HG03354 (cell line): Measurements from ENCODE around the gene LEKR1.
A peak's percentile ranks its signal among the peaks of the same experiment; 100 is the strongest.

Experiments
- ATAC-seq: cut with Tn5 transposase; IDR thresholded peaks from one replicate; pipeline ENCODE4 v1.9.1; 2021; ENCODE audit warnings: mild to moderate bottlenecking; ENCODE audit not compliant: unreplicated experiment, poor library complexity, severe bottlenecking

Gene LEKR1

DNA sequence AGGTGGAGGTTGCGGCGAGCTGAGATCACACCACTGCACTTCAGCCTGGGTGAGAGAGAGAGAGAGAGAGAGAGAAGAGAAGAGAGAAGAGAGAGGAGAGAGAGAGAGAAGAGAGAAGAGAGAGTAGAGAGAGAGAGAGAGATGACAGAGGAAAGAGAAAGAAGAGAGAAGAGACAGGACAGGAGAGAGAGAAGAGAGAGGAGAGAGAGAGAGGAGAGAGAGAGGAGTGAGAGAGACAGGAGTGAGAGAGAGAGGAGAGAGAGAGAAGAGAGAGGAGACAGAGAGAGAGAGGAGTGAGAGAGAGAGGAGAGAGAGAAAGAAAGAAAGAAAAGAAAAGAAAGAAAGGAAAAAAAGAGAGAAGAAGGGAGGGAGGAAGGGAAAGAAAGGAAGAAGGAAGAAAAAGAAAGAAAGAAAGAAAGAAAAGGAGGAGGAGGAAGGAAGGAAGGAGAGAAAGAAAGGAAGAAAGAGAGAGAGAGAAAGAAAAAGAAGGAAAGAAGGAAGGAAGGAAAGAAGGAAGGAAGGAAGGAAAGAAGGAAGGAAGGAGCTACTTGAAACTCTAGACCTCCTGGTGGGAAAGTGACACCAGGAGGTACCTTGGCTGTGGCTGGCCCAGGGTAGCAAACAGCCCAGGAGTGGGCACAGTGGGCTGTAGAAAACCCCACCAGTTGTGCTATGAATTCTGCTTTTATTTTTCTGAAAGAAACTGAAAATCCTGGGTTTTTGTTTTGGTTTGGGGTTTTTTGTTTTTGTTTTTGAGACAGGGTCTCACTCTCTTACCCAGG is 245.8 kb downstream of the LEKR1 start:
- no peak for ATAC-seq

DNA sequence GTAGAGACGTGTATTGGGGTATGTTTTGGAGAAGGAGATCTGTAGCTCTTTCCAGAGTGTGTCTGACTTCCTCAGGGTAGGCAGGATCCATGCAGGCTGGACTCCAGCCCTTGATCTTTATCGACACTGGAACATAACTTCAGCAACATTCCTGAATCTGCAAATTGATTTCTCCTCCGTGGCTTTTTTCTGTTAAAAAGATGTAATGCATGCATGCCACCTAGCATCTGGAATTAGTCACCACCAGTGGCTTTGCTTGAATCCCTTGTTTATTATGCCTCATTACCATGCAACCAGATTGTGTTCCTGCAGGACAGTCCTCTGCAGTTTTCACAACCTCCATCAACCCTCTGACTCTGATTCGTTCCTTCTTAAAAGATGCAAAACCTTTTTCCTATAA is 247.7 kb downstream of the LEKR1 start:
- ATAC-seq, result no peak

DNA sequence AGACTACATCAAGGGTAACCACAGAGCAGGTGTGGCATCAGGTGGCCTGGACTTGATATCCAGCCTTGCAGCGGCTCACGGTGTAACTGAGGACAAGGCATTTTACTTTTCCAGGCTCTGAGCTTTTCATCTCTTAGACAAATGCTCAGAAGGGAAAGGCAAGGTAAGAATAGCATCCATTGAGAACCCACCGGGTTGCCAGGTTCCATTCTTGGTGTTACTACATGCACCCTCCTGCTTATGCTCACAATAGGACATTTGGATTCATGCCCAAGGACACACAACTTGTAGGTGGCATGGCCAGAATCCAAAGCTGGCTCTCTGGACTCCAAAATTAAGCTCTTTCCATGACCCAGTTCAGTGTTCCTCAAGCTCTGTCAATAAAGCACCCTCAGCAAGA is 248.3 kb downstream of the LEKR1 start:
- no peak for ATAC-seq

DNA sequence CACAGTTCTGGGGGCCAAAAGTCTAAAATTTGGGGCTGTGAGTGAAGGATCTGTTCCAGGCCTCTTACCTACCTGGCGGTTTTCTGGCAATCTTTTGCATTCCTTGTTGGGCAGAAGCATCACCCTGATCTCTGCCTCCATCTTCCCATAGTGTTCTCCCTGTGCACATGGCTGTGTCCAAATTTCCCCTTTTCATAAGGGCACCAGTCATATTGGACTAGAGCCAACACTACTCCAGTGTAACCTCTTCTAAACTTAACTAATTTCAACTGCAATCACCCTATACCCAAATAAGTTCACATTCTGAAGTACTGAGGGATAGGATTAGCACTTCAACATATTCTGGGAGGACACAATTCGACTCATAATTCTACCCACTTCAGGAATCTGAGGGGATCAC is 248.8 kb downstream of the LEKR1 start:
- no peak for ATAC-seq

DNA sequence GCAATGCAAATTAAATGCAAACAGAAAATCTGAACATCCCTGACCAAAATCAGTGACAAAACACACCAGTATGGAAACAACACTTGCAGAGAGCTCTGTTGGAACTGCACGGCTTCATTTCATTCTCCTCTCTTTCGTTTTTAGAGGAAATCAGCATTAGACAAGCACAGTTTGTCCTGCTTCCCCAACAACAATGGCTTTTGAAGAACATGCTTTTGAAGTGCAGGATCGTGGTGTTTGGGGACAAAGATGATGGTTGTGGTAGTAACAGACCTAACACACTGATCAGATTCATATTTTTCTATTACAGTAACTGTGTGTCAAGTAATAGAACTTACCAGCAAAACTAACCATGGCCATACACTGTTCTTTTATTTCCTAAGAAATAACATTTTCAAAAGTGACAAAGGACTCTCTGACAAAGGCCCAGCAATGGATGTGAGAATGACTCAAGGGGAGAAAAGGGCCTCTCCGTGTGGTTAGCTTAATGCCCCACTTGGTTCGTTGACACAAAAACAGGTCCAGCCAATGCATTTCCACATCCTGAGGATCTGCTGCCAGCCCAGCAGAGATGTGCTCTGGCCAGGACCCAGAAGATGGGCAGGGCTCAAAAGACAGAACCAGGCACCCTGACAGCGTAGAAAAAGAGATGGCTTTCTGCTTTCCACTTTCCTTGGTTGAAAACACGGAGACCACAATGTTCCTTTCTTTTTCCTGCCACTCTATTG is 249.7 kb downstream of the LEKR1 start:
- ATAC-seq, result no peak

DNA sequence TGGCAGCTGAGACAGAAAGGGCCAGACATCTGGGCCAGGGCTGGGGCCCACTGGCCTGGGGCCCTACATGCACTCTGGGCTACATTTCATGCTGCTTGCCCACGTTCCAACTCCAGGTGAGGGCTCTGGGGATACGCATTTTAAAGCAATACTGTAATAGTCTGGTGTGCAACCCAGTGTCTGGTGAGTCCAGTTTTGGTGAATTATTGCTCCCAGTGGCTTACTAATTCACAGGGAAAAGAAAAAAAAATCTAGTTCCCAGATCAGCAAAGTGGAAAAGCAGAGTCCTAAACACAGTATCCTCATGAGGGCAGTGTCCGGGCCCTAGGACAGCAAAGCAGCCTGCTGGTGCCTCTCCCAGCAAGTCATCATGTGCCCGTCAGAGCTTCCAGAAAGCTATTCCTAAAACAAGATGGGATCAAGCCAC is 251.4 kb downstream of the LEKR1 start:
- no peak for ATAC-seq

DNA sequence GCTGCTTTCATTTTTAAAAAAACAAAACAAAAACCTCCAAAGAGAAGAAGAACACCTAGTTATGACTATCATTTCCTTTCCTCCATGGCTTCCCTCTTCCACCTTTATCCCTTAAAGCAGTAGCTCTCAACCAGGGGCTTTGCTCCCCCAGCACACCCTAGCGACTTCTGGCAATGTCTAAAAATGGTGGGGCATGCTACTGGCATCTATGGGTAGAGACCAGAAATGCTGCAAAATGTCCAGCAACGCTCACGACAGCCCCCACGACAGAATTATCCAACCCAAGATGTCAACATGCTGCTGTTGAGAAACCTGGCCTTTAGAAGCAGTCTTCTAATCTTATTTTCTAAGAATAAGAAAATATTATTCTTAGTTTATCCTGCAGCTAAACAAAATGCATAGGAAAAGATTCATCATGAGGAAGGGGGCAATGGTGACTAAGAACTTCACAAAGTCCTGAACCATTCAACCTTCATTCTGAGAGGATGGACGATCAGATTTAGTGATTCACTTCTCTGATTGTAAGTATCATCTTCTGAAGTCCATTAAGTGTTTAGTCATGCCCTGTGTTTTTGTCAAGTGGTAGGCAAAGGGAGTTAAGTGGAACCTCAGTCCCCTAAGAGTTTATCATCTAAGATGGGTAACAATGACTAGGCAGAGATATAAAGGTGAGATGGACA is 252.1 kb downstream of the LEKR1 start:
- ATAC-seq, result no peak

DNA sequence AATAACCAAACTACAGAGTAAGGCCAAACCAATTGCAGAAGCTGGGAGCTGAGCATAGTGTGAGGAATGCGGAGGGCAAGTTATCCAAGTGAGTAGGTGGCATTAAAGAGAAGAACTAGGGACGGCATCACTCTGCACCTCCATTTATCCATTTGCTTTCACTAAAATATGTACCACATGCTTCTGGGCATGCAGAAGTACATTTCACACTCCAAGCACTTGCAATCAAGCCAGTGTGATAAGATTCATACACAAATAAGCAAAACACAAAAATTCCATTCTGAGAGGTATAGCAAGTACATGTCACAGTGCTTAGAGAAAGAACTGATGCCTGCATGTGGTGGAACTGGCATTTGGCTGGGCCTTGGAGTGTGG is 252.6 kb downstream of the LEKR1 start:
- no peak for ATAC-seq

DNA sequence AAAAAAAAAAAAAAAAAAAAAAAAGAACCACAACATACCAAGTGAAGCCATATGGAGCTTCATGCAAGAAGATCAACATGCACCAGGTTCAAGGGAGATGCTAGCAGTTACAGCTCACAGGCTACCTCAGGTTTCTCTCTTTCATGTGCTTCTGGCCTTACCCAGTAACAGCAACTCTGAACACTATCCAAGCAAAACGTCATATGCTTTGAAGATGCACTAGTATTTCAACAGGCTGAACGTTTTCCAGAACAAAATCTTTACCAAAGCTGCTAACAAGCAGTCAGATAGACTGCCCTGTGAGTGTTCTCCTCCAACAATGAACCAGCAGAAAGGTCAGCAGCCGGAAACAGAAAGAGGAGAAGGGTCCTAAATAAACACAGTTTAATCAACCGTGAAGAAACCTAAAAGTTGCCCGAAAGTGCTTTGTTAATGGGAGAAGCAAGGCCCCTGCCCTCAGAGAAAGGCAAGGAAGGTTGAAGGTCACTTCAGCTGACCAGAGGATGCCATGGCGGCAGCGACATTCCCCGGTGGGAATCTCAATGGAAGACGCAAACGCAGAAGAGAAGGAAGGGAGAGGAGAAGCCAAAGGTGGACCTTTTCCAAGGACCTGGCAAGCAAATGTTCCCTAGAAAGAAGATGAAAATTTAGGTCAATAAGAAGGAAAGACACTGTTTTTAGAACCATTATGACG is 253.7 kb downstream of the LEKR1 start:
- ATAC-seq, result no peak

DNA sequence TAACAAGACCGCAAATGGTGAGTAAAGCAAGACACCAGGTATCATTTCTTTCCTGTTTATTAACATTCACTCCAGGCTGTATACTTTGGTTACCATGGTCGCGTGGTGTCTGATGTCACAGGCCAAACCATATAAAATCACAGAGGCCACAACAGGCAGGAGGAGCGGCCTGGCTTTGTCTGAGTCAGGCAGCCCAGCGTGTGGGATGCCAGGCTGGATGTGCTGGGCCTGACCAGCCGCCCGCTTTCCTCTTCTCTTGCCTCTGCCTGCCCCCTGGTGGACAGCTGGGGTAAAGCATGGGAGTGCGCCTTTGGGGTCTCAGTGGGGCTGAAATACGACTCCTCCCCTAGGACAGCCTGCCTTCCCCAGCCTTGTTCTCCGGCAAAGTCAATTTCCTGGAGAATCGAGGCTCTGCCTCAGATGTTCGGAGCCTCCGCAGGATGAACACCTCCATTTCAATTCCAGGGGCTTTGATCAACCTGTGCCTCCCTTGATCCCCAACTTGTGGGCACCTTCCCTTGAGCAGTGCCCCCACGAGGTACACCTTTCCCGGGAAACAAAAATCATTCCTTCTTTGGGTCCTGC is 255.6 kb downstream of the LEKR1 start:
- ATAC-seq, result peak; percentile 85

DNA sequence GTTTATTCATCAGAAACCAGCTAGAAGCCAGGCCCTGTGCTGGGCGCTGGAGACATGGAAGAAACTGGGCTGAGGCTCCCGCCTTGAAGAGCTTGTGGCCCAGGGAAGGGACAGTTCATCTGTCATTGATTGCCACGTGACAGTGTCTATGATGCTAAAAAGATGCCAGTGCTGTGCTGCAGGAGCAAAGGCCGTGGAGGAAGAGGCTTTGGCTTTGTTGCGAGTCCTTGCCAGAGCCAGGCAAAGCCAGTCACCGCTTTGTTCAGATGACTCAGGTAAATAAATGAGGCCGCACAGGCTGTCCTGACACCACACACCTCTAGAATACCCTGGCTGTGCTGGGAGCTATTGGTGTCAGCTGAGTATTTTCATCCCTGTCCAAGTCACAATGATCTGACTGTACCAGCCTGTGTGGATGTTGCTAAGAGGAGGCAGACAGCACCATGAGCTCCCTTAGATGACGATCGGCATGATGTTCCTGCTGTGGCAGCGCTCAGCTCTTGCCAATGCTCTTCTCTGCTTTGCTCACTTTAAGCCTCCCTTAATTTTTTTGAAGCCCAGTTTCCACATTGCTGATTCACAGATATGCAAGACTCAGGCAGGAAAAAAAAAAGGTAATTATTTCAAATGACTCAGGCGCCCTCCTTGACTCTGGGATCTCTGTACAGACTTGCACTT is 256.3 kb downstream of the LEKR1 start:
- ATAC-seq, result no peak

DNA sequence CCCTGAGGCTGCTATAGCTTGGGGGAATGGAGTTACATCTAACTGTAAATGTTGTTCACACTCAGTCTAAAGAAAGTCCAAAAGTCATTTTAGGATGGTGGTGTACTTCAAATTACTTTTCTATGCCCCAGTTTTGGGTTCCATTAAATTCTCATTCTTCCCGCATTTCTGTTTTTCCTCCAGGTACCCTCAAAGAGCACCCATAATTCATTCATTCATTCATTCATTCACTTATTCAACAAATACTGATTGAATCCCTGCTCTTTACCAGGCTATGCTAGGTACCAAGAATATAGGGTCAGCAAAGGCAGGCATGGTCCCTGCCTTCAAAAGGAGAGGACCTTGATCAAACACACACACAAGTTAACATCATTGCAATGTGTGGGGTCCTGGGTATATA is 257.7 kb downstream of the LEKR1 start:
- no peak for ATAC-seq

DNA sequence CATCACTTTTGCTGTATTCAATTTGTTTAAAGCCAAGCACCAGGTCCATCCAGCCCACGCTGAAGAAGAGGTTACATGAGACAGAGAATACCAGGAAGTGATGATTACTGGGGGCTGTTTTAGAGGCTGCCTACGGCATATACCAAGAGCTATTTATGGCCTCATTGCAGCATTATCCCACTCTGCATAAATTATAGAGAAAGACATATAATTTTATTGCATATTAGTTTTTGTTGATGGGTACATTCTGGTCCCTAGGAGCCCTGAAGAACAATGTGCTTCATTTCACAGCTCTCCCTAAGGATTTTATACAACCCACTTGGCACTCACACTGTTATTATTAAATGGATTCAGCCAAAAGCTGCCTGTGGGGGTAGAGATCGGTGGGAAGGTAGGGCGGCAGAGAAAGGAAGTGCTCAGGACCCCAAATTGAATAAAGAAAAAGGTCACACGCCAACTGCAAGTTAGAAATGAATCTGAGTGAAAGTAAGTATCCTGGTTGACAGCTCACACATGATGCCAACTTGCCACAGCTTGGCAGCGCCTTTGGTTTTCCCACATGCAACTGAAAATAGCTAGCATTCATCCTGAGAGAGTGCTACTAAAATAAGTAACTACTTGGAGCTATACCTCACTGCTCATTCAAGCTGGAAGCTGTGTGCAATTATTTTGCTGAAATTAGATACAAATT is 260.1 kb downstream of the LEKR1 start:
- ATAC-seq, result no peak

DNA sequence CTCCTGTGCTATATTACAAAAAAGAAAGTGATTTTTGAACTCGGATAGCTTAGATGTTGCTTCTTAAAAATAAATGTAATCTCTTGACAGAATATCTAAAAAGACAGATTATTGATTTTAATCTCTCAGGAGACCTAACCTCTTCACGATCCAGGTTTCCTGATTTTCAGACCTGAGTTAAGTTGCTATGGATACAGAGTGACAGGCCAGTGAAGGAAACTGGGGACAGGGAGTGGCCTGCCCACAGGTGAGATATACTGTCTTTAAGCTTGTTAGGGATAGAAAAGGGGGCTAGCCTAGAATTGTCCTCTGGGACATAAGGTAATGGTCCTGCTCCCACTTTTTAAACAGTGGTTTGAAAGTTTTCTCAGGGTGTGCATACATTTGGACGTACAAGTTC is 260.6 kb downstream of the LEKR1 start:
- no peak for ATAC-seq

DNA sequence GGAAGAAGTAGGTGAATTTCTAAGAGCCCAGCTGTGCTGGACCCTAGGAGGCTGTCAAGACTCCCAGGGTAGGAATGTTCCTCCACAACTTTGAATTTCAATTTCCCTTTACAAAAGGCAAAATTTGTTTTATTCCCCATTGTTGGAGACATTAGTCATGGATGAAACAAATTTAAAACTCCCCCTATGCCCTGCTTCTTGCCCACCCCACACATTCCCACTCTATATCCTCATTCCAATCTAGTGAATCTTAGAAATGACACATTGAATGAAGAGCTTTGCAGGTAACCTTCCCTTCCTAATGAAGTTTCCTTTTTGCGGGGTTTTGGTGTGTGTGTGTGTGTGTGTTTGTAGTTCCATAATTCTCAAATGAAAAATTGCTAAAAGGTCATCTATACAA is 261.2 kb downstream of the LEKR1 start:
- no peak for ATAC-seq

DNA sequence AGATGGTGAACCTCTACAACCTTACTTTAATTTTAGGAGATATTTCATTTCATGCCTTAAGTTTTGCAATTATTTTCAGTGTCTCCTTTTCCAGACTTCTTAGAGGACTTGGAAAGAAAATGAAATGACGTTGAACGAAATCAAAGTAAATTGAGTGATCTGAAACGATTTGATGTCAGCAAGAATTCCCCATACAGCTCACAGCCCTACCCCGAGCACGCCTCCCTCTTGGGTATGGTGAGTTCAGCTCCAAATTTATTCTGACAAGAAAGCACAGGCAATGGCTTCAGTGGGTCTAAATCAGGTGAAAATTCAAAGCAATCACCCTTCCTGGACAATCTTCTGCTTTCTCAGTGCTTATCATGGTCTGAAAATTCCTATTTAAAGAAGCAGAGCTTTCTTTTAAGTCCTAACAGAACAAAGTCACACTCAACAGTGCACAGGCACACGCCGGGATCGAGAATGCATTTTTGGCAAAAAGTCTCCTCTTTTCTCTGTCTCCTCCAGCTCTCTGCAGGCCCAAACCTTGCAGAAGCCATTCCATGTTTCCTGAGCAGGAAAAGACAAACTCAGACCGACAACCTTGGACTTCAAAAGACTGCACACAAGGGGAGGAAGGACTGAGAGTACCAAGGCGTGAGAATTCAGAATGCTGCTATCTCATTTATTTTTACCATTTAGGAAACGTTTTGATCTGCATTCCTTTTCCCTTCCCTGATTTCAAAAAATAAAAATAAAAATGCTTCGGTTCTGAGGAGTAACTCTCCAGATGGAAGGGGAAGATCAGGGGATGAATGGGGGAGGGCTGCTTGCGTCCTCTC is 261.8 kb downstream of the LEKR1 start:
- ATAC-seq, result no peak

DNA sequence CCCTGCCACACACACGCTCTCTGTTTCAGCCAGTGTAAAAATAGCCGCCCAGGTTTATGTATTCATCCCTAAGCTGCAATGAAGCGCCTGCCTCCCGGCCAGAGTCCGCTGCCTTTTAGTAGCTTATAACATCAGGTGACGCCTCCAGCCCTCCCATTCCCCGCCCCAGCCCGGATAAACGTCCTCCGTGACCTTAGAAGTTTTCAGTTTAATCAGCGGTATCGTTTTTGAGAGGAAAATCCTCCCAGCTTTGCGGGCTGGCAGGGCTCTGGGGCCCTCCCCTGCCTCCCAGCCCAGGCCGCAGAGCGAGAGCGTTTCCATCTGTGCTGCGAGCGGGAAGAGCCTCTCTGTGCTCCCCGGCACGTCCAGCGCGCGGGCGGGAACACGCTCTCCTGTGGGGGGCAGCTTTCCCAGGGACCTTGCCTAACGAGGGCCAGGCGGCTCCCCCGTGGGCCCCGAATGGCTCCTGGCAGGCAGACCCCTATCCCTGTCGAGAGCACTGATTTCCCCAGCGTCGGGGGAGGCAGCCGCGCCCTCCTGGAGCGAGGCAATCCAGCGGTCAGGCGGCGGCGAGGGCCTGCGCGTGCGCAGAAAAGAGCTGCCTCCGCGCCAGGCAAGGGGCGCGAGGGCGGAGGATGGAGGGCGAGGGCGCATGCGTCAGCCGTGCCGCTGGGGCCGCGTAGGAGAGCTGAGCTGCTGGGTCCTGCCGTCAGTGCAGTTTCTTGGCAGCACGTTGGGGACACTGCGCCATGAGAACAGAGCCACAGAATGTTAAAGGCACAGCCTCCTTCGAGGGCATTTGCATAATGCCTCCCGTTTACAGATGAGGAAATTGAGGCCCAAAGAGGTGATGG is 262.7 kb downstream of the LEKR1 start:
- ATAC-seq, result peak; percentile 83
